Panc1 (cell line): ENCODE results near the gene PREP. TPM values are rescaled to one million over a fixed set of nuclear protein-coding genes. Genes with fewer than 3 reads are reported as not detected.

Experiments
- ATAC-seq: fragments of 200-7000 bp; cut with Tn5 transposase; 2 replicates; pipeline ENCODE4 v1.9.1; 2020; ENCODE audit warnings: mild to moderate bottlenecking, moderate library complexity
- BruUV-seq: library from RNA; stranded (reverse); fragments of 400-500 nt; replicated peaks from 2 replicates; lab custom pipeline; 2021; lab: Mats Ljungman, UMichigan
- CTCF ChIA-PET: fragments of 300-600 bp; sonication (Branson Sonifier 250); formaldehyde crosslinking; loops from one replicate; lab custom pipeline; 2022; ENCODE audit warnings: antibody characterized with exemption; lab: Charles Lee
- POLR2A ChIA-PET: fragments of 300-600 bp; sonication (Branson Sonifier 250); formaldehyde crosslinking; loops from one replicate; lab custom pipeline; 2022; ENCODE audit warnings: antibody characterized with exemption; lab: Charles Lee
- DNase-seq: peaks from one replicate; pipeline ENCODE4 v3.0.0-alpha.2; 2010; ENCODE audit warnings: low read depth, low spot score
- H3K27ac ChIP-seq: 2 replicates; pipeline ENCODE4 v1.5.1; 2011; ENCODE audit warnings: mild to moderate bottlenecking, low read length, inconsistent platforms
- H3K27me3 ChIP-seq: fragments of 200-500 bp; sonication (Bioruptor generic); 2 replicates; pipeline ENCODE4 v1.6.0; 2014; ENCODE audit warnings: low read length, inconsistent platforms; ENCODE audit not compliant: control insufficient read depth, insufficient read depth
- H3K36me3 ChIP-seq: fragments of 200-500 bp; sonication (Bioruptor generic); 2 replicates; pipeline ENCODE4 v1.5.1; 2014; ENCODE audit warnings: inconsistent platforms, mild to moderate bottlenecking, low read length, moderate library complexity; ENCODE audit not compliant: control insufficient read depth, insufficient read depth
- H3K4me1 ChIP-seq: 2 replicates; pipeline ENCODE4 v1.5.1; 2011; ENCODE audit warnings: inconsistent platforms, mild to moderate bottlenecking, low read length, moderate library complexity; ENCODE audit not compliant: control insufficient read depth, insufficient read depth
- H3K4me3 ChIP-seq, 2 experiments: 2 replicates each; pipeline ENCODE4 v1.5.1; 2011 to 2012; ENCODE audit warnings: low read depth in 2 of 2, low read length in 2 of 2, mild to moderate bottlenecking in 2 of 2, inconsistent platforms in 1 of 2, moderate library complexity in 1 of 2
- H3K9me3 ChIP-seq: fragments of 200-500 bp; sonication (Bioruptor generic); 2 replicates; pipeline ENCODE4 v1.5.1; 2014; ENCODE audit warnings: low read depth, mild to moderate bottlenecking, inconsistent platforms, low read length, moderate library complexity; ENCODE audit not compliant: control insufficient read depth, insufficient read depth
- CTCF ChIP-seq: fragments of 450-650 bp; IDR thresholded peaks from 2 replicates; pipeline ENCODE4 v1.5.1; 2017; ENCODE audit warnings: mild to moderate bottlenecking
- POLR2AphosphoS5 ChIP-seq: IDR thresholded peaks from 2 replicates; pipeline ENCODE4 v1.6.1; 2012; ENCODE audit warnings: mild to moderate bottlenecking, low read depth, low read length, moderate library complexity
- REST ChIP-seq, 2 experiments: IDR thresholded peaks; 2 replicates each; pipeline ENCODE4 v1.6.1; 2011 to 2012; ENCODE audit warnings: low read depth in 2 of 2, control low read depth in 1 of 2, low read length in 1 of 2, mild to moderate bottlenecking in 1 of 2, moderate library complexity in 1 of 2; ENCODE audit not compliant: insufficient read depth in 1 of 2
- SIN3A ChIP-seq: IDR thresholded peaks from 2 replicates; pipeline ENCODE4 v1.6.1; 2012; ENCODE audit warnings: low read depth, mild to moderate bottlenecking, low read length, moderate library complexity, borderline replicate concordance; ENCODE audit not compliant: insufficient read depth
- TCF7L2 ChIP-seq: IDR thresholded peaks from 2 replicates; pipeline ENCODE4 v1.6.1; 2011; ENCODE audit warnings: mild to moderate bottlenecking, low read depth, low read length, inconsistent platforms
- in situ Hi-C: cut with HindIII; loops from 2 replicates; pipeline ENCODE4 v1.10.0; 2016; ENCODE audit warnings: low sequenced_read_pairs, low pct_unique_long_range_greater_than_20kb
- intact Hi-C: fragments of 100-400 bp; cut with micrococcal nuclease; formaldehyde crosslinking; loops from one replicate; pipeline ENCODE4 v1.10.0; 2022; ENCODE audit not compliant: unreplicated experiment
- total RNA-seq: library from RNA; stranded (reverse); gene quantifications from one replicate; pipeline ENCODE4 v1.2.1, GENCODE V29; 2021; ENCODE audit not compliant: unreplicated experiment

Gene PREP
- total RNA-seq, 1 experiment from 2014 or later, result 50.4 TPM

GRCh38 chr6:105331927-105332326, 71.0 kb downstream of the PREP start:
- peaks cover 2% of the 10 kb centered on the region; the same call in 1 of the 2 replicates for H3K4me1 ChIP-seq
- intact Hi-C loops (no loop called here), in situ Hi-C loops (no loop called here)
- DNase-seq (no peak), ATAC-seq (no peak)
- no peaks in the 10 kb centered on the region for H3K27me3 ChIP-seq
- ChIA-PET POLR2A (no interaction called here), CTCF (no interaction called here)
- H3K9me3 ChIP-seq, result no peaks in the 10 kb centered on the region
- H3K4me3 ChIP-seq, result no peak overlapping the region
- no peak for TF ChIP-seq SIN3A
- TF ChIP-seq POLR2AphosphoS5, result no peak
- no peak for TF ChIP-seq CTCF
- TF ChIP-seq REST (IDR thresholded peaks at IDR 0.05; ENCODE audit: insufficient read depth in 1 of 2, low read depth in 2 of 2, low read length in 1 of 2), result no peak
- no peak for TF ChIP-seq TCF7L2
- H3K27ac ChIP-seq, result no peak overlapping the region
- peaks cover 4% of the 10 kb centered on the region for H3K36me3 ChIP-seq
- no TSS peak for BruUV-seq

- ChIA-PET CTCF (no interaction called here), POLR2A (interaction anchor here (0.7 kb wide), 1 partner anchor 1847 kb away, joined by 3 read pairs; no protein-coding TSS in a partner anchor)
- Histone ChIP-seq H3K4me1 (peaks cover 2% of the 10 kb centered on the region; the same call in 1 of the 2 replicates), H3K9me3 (no peaks in the 10 kb centered on the region), H3K27ac (no peak overlapping the region), H3K36me3 (peaks cover 4% of the 10 kb centered on the region), H3K27me3 (no peaks in the 10 kb centered on the region), H3K4me3 (no peak overlapping the region)
- no TSS peak for BruUV-seq
- DNase-seq, result no peak
- intact Hi-C loops (no loop called here), in situ Hi-C loops (no loop called here)
- ATAC-seq, result no peak
- TF ChIP-seq SIN3A (no peak), REST (IDR thresholded peaks at IDR 0.05; ENCODE audit: insufficient read depth in 1 of 2, low read depth in 2 of 2, low read length in 1 of 2) (no peak), POLR2AphosphoS5 (no peak), TCF7L2 (no peak), CTCF (no peak)
Observed at GRCh38 chr6:105330913-105331312, 72.0 kb downstream of the PREP start.
